Measurements from ENCODE around the gene GNGT2. TPM values are rescaled to one million over a fixed set of nuclear protein-coding genes. Genes with fewer than 3 reads are reported as not detected.

Gene GNGT2
- total RNA-seq, 2 donors from 2014 or later: 1.1 TPM; not detected in 1

DNA sequence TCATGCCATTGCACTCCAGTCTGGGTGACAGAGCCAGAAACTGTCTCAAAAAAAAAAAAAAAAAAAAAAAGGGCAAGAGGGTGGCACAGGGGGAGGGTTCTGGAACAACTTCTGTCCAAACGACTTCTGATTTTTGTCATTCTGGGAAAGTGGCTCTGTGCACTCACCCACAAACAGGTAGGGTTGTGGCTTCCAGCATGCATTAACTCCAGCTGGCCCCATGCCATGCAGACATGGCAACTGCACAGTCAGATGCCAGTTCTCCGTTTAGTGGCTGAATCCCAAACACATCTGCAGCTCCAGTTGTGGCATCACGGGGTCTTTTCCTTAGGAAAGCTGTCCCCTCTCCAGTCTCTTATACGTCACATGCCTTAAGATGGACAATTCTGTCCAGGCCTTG lies 47.5 kb downstream of the GNGT2 start:
- H3K4me1 Mint-ChIP-seq: peaks cover 7% of the 10 kb centered on the region
- peaks cover 32% of the 10 kb centered on the region for H3K27me3 Mint-ChIP-seq (ENCODE audit: insufficient read depth)
- H3K36me3 Mint-ChIP-seq (ENCODE audit: low read depth): no peaks in the 10 kb centered on the region
- DNase-seq: no peak
- H3K9me3 Mint-ChIP-seq: no peaks in the 10 kb centered on the region
- no peaks in the 10 kb centered on the region for H3K36me3 ChIP-seq (ENCODE audit: control insufficient read depth, insufficient read depth, low read length)
- H3K4me1 ChIP-seq (ENCODE audit: control insufficient read depth, insufficient read depth, low read length): no peaks in the 10 kb centered on the region
- no peaks in the 10 kb centered on the region for H3K27me3 ChIP-seq (ENCODE audit: control insufficient read depth, insufficient read depth, low read length, poor library complexity, severe bottlenecking)
- H3K9me3 ChIP-seq (ENCODE audit: control insufficient read depth, low read length): no peaks in the 10 kb centered on the region
- H3K27ac Mint-ChIP-seq: no peak overlapping the region
- H3K27ac ChIP-seq (ENCODE audit: low read depth, low read length): no peak overlapping the region
- 88 to 94% methylated on average over 3 to 4 of the region's 4 CpGs for WGBS, 2 experiments (ENCODE audit: insufficient coverage in 1 of 2, insufficient read length in 1 of 2)
- no peak overlapping the region for H3K4me3 Mint-ChIP-seq
- H3K9ac ChIP-seq (ENCODE audit: extremely low read depth, low read length, poor library complexity, severe bottlenecking): no peak overlapping the region
- no peak overlapping the region for H3K4me3 ChIP-seq (ENCODE audit: low read length)
- TF ChIP-seq, protein P1, sequence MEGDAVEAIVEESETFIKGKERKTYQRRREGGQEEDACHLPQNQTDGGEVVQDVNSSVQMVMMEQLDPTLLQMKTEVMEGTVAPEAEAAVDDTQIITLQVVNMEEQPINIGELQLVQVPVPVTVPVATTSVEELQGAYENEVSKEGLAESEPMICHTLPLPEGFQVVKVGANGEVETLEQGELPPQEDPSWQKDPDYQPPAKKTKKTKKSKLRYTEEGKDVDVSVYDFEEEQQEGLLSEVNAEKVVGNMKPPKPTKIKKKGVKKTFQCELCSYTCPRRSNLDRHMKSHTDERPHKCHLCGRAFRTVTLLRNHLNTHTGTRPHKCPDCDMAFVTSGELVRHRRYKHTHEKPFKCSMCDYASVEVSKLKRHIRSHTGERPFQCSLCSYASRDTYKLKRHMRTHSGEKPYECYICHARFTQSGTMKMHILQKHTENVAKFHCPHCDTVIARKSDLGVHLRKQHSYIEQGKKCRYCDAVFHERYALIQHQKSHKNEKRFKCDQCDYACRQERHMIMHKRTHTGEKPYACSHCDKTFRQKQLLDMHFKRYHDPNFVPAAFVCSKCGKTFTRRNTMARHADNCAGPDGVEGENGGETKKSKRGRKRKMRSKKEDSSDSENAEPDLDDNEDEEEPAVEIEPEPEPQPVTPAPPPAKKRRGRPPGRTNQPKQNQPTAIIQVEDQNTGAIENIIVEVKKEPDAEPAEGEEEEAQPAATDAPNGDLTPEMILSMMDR (conservative IDR thresholded peaks at IDR 0.05): no peak

DNA sequence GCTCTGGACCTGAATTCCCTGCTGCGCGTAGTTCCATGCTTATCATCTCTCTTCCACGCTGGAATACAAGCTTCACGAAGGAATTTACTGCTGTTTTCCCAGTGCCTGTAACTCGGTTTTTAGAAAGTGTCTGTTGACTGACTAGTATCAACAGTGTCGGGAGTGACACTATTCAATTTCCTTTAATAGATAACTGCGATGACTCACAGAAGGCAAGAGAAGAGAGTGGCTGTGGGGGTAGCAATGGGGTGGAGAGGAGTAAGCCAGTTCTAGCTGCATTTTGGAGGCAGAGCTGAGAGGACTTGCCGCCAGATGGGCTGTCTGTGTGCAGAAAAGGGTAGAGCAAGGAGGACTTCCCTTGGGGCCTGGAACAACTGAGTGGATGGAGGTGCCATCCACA lies 52.6 kb downstream of the GNGT2 start:
- Histone ChIP-seq H3K4me1 (ENCODE audit: control insufficient read depth, insufficient read depth, low read length) (no peaks in the 10 kb centered on the region), H3K9ac (ENCODE audit: extremely low read depth, low read length, poor library complexity, severe bottlenecking) (no peak overlapping the region), H3K4me3 (ENCODE audit: low read length) (no peak overlapping the region), H3K27me3 (ENCODE audit: control insufficient read depth, insufficient read depth, low read length, poor library complexity, severe bottlenecking) (no peaks in the 10 kb centered on the region), H3K27ac (ENCODE audit: low read depth, low read length) (no peak overlapping the region), H3K36me3 (ENCODE audit: control insufficient read depth, insufficient read depth, low read length) (no peaks in the 10 kb centered on the region), H3K9me3 (ENCODE audit: control insufficient read depth, low read length) (no peaks in the 10 kb centered on the region)
- Mint-ChIP-seq H3K27ac (peak overlapping the region; percentile 12), H3K36me3 (ENCODE audit: low read depth) (no peaks in the 10 kb centered on the region), H3K4me1 (peaks cover 10% of the 10 kb centered on the region), H3K9me3 (no peaks in the 10 kb centered on the region), H3K27me3 (ENCODE audit: insufficient read depth) (peaks cover 13% of the 10 kb centered on the region), H3K4me3 (no peak overlapping the region)
- DNase-seq: no peak
- WGBS, 2 experiments (ENCODE audit: insufficient coverage in 1 of 2, insufficient read length in 1 of 2): 86 to 90% methylated on average over 5 to 8 of the region's 8 CpGs
- TF ChIP-seq, protein P1 (conservative IDR thresholded peaks at IDR 0.05): no peak

DNA sequence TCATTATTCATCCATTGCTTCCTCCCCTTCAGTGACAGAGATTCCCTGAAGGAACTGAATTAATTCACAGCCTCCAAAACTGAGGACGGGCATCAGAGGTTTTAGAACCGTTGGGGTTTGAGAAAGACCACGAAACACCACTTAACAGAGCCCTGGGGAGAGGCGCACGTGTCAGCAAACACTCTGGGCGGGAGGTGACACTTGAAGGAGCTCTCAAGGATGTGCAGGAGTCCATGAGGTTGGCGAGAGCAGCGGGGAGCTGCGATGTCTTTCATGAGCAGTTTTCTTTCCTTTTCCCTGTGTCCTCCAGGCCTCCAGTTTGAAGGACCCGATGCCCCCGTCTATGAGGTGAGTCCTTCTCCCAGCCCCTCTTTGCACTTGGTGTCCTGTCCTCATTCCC lies 54.1 kb downstream of the GNGT2 start:
- no peak overlapping the region for H3K27ac ChIP-seq (ENCODE audit: low read depth, low read length)
- no peaks in the 10 kb centered on the region for H3K4me1 ChIP-seq (ENCODE audit: control insufficient read depth, insufficient read depth, low read length)
- no peaks in the 10 kb centered on the region for H3K27me3 ChIP-seq (ENCODE audit: control insufficient read depth, insufficient read depth, low read length, poor library complexity, severe bottlenecking)
- 92 to 94% methylated on average over 8 to 11 of the region's 11 CpGs for WGBS, 2 experiments (ENCODE audit: insufficient coverage in 1 of 2, insufficient read length in 1 of 2)
- DNase-seq: no peak
- no peaks in the 10 kb centered on the region for H3K9me3 ChIP-seq (ENCODE audit: control insufficient read depth, low read length)
- H3K4me3 ChIP-seq (ENCODE audit: low read length): no peak overlapping the region
- H3K9ac ChIP-seq (ENCODE audit: extremely low read depth, low read length, poor library complexity, severe bottlenecking): no peak overlapping the region
- TF ChIP-seq, protein P1 (conservative IDR thresholded peaks at IDR 0.05): no peak
- Mint-ChIP-seq H3K4me3 (no peak overlapping the region), H3K27ac (no peak overlapping the region), H3K36me3 (ENCODE audit: low read depth) (no peaks in the 10 kb centered on the region), H3K4me1 (peaks cover 10% of the 10 kb centered on the region), H3K9me3 (no peaks in the 10 kb centered on the region), H3K27me3 (ENCODE audit: insufficient read depth) (peaks cover 13% of the 10 kb centered on the region)
- no peaks in the 10 kb centered on the region for H3K36me3 ChIP-seq (ENCODE audit: control insufficient read depth, insufficient read depth, low read length)

Other genes starting within 250 kb of the GNGT2 start
- 1 to 10 TPM in 1 of 2 donors, not detected in 1; 1.1 TPM for gene GIP, start 242.0 kb downstream of the GNGT2 start, total RNA-seq
- gene IGF2BP1, start 213.2 kb downstream of the GNGT2 start, total RNA-seq: 100 to 1,000 TPM; 333 to 360 TPM
- gene B4GALNT2, start 77.8 kb downstream of the GNGT2 start, total RNA-seq: under 1 TPM; 0.04 to 0.11 TPM
- gene ABI3, start 133 bp upstream of the GNGT2 start, total RNA-seq: 1 to 10 TPM in 1 of 2 donors, under 1 TPM in 1; 0.58 to 1.7 TPM
- gene PHOSPHO1, start 20.2 kb upstream of the GNGT2 start, total RNA-seq: 1 to 10 TPM in 1 of 2 donors, under 1 TPM in 1; 0.82 to 1.3 TPM
- gene ZNF652, start 151.7 kb upstream of the GNGT2 start, total RNA-seq: 10 to 100 TPM; 42.6 to 60.0 TPM
- gene PHB1, start 204.3 kb upstream of the GNGT2 start, total RNA-seq: 100 to 1,000 TPM; 227 to 263 TPM

Data from endodermal cell (in vitro differentiated cells).